ENCODE measurements around the gene CCDC88C. TPM values are rescaled to one million over a fixed set of nuclear protein-coding genes. Genes with fewer than 3 reads are reported as not detected.

CCDC88C gene
- polyA plus RNA-seq, 1 donor from 2014 or later: 30.5 TPM

DNA sequence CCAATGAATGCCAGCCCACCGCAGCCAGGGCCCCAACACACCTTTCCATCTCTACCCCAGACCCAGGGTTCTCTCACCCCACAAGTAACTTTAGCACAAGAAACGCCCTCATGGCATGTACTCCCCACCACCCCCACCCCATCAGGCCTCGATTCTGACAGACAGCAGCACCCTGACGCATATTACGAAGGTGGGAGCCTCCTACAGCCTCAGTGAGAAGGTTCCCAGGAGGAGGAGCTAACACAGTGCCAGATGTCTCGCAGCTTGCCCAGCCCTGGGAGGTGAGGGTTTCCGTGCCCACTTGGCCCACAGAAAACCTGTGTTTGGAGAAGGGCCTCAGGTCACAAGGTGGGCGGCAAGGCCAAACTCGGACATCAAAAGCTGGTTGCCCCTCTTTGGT is 32.4 kb downstream of the CCDC88C start:
- no peaks in the 10 kb centered on the region for H3K9me3 Mint-ChIP-seq
- peaks cover 59 to 78% (median 67%) of the 10 kb centered on the region in 3 donors for H3K4me1 Mint-ChIP-seq
- H3K4me3 Mint-ChIP-seq: no peak overlapping the region
- H3K36me3 Mint-ChIP-seq: peaks cover 7% of the 10 kb centered on the region
- peak overlapping the region in 2 of 3 donors; percentile 54 to 85 for H3K27ac Mint-ChIP-seq
- no peaks in the 10 kb centered on the region for H3K27me3 Mint-ChIP-seq

DNA sequence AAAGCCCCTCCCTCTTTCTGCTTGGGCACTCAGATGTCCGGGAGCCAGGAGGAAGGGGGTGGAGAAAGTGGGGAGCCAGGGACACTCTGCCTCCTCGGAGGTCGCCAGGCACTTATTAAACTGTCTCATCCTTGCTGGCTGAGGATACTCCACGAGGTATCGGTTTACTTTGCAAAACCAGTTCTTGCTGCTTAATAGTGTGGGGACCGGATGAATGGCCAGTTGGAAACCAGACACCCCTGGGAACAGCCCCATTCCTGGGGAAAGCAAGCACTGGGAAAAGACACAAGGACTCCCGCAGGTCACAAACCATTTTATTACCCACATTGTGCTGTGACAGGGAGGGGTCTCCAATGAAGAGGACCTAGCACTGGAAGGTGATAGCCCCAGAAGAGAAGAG is 34.2 kb downstream of the CCDC88C start:
- Mint-ChIP-seq H3K27me3 (no peaks in the 10 kb centered on the region), H3K9me3 (no peaks in the 10 kb centered on the region), H3K36me3 (peaks cover 7% of the 10 kb centered on the region), H3K4me3 (peak overlapping the region in 1 of 4 donors; percentile 75), H3K4me1 (peaks cover 55 to 82% (median 69%) of the 10 kb centered on the region in 3 donors), H3K27ac (peak overlapping the region in 2 of 3 donors; percentile 58 to 88)

DNA sequence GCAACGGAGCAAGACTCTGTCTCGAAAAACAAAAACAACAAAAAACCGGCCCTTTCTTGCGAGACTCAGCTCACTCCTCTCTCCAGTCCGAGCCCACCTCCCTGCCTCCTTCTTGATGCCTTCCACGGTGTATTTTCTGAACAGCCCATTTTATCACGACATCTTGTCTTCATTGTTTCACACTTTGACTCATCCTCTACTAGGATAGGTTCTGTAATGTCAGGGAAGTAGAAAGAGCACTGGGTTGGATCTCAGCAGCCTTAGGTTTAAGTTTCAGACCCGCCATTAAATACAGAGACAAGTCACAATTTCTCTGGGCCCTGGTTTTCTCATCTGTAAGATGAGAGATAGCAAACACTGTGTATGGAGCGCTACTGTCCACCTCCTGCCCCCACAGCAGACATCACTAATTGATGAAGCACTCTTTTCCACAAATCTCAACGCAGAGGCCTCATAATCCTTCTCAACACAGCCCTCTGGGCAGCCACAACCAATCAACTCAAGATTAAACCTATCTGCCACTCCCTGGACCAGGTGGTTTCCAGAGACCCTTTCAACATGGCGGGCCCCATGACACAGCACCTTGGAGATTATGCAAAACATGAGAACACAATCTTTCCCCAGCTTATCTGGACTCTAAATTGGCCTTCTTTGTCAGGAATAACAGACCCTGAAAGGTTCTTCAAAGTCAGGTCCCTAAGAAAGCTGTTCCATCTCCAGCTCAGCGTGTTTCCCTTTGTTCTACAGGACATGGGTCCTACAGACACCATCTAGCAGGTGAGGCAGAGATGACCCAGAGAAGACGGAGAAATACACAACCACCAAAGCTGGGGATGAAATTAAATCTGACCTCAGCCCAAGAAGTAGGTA is 35.6 kb downstream of the CCDC88C start:
- no peaks in the 10 kb centered on the region for H3K9me3 Mint-ChIP-seq
- H3K36me3 Mint-ChIP-seq: peaks cover 7% of the 10 kb centered on the region
- H3K27me3 Mint-ChIP-seq: no peaks in the 10 kb centered on the region
- peak overlapping the region; percentile 58 to 91 (median 82) for H3K27ac Mint-ChIP-seq
- peak overlapping the region in 3 of 4 donors; percentile 34 to 67 (median 58) for H3K4me3 Mint-ChIP-seq
- H3K4me1 Mint-ChIP-seq: peaks cover 55 to 86% (median 69%) of the 10 kb centered on the region in 3 donors

DNA sequence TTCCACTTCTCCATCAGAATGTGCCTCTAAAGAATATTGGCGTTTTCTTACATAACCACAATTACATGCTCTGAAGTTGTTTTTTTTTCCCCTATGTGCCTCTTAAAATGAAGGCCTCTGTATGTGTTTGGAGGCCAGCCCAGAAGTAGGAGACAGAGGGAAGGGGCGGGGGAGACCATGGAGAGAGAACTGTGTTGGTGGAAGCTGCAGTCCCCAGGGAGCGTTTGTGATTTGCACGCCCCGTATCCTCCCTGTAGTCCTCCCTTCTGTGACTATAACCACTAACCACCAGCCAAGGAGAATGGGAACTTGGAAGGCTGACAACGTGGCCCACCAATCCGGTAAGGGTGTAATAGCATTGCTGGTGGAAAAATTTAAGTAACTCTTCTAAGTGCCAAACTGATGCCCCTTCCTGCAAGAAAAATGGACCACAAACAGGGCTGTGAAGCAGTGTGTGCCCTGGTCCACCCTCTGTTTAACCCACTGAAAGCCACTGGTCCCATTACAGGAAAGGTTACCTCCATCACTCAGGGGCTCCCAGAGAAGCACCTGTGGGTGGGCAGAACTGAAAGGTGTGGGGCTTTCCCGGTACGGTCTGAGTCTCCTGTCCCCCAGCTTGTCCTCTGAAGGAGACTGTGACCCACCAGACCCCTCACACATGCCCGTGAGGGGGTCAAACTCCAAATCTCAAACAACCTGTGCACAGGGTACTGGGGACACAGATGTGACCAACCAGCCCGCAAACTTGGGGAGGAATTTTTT is 36.8 kb downstream of the CCDC88C start:
- H3K27me3 Mint-ChIP-seq: no peaks in the 10 kb centered on the region
- H3K27ac Mint-ChIP-seq: peak overlapping the region; percentile 67 to 91 (median 81)
- H3K4me1 Mint-ChIP-seq: peaks cover 52 to 89% (median 70%) of the 10 kb centered on the region in 3 donors
- peak overlapping the region in 3 of 4 donors; percentile 27 to 61 (median 29) for H3K4me3 Mint-ChIP-seq
- H3K36me3 Mint-ChIP-seq: peaks cover 11% of the 10 kb centered on the region
- no peaks in the 10 kb centered on the region for H3K9me3 Mint-ChIP-seq

DNA sequence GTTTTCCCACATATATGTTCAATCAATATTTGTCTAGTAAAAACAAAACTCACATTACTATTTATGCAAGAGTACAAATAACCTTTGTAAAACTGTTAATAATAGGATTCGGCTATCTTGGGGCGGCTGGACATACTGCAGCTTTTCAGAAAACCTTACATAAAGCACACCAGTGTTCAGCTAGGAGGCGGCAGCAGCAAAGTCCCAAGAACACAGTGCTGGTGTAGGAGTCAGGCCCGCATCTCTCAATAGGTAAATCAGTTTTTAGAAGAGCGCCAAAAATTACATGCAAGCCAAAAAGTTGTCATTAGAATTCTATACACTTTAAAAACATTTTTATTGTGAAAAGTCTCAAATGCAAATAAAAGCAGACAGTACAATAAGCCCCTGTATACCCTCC is 37.5 kb downstream of the CCDC88C start:
- peak overlapping the region in 2 of 3 donors; percentile 67 to 81 for H3K27ac Mint-ChIP-seq
- peak overlapping the region in 2 of 4 donors; percentile 29 to 61 for H3K4me3 Mint-ChIP-seq
- H3K9me3 Mint-ChIP-seq: no peaks in the 10 kb centered on the region
- H3K36me3 Mint-ChIP-seq: peaks cover 12% of the 10 kb centered on the region
- no peaks in the 10 kb centered on the region for H3K27me3 Mint-ChIP-seq
- H3K4me1 Mint-ChIP-seq: peaks cover 52 to 93% (median 72%) of the 10 kb centered on the region in 3 donors

DNA sequence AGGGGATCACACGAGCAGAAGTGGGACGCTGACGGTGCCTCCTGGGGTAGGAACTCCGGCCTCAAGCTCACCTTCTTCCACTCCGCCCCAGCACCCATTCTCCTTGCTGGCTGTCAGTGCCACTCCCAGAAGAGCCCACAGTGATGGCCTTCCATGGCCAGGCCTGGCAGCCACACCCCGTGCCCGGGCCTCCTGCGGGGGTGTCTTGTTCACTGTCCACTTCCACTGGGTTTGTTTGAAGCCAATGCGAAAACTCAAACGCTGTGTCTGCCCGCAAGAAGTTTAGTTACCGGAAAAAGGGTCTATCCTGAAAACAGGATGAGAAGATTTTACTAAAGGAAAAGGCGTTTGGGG is 38.1 kb downstream of the CCDC88C start:
- Mint-ChIP-seq H3K9me3 (no peaks in the 10 kb centered on the region), H3K4me3 (no peak overlapping the region), H3K4me1 (peaks cover 56 to 93% (median 75%) of the 10 kb centered on the region in 3 donors), H3K27ac (peak overlapping the region in 1 of 3 donors; percentile 64), H3K27me3 (no peaks in the 10 kb centered on the region), H3K36me3 (peaks cover 12% of the 10 kb centered on the region)

DNA sequence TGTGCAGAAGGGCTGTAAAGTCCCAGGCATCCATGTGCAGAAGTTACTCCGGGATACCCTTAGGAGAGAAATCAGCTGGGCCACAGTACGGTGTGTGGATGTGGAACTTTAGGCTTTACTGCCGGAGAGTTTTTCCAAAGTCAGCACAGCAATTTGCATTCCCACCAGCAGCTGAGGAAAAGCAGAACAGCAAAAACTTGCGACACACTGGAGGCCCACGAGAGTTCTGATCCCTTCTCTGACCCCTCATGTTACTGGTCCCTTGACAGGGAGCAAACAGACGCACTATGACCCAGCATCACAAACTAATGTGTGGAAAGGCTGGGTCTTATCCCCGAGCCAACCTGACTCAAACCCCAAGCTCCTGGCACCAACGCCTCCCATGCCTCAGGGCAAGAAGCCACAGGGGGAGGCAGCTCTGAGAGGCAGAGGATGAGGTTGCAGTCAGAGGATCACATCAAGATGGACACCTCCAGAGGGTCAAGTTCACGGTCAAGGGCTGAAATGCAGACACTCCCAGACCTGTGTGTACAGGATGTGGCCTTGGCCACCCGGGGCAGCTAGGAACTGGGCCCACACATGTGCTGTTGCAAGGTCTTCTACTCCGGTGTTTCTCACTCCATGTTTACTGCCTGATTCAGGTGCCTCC is 38.6 kb downstream of the CCDC88C start:
- Mint-ChIP-seq H3K9me3 (no peaks in the 10 kb centered on the region), H3K4me1 (peaks cover 56 to 95% (median 76%) of the 10 kb centered on the region in 3 donors), H3K4me3 (peak overlapping the region in 1 of 4 donors; percentile 37), H3K27me3 (no peaks in the 10 kb centered on the region), H3K27ac (peak overlapping the region; percentile 30 to 85 (median 64)), H3K36me3 (peaks cover 12% of the 10 kb centered on the region)

DNA sequence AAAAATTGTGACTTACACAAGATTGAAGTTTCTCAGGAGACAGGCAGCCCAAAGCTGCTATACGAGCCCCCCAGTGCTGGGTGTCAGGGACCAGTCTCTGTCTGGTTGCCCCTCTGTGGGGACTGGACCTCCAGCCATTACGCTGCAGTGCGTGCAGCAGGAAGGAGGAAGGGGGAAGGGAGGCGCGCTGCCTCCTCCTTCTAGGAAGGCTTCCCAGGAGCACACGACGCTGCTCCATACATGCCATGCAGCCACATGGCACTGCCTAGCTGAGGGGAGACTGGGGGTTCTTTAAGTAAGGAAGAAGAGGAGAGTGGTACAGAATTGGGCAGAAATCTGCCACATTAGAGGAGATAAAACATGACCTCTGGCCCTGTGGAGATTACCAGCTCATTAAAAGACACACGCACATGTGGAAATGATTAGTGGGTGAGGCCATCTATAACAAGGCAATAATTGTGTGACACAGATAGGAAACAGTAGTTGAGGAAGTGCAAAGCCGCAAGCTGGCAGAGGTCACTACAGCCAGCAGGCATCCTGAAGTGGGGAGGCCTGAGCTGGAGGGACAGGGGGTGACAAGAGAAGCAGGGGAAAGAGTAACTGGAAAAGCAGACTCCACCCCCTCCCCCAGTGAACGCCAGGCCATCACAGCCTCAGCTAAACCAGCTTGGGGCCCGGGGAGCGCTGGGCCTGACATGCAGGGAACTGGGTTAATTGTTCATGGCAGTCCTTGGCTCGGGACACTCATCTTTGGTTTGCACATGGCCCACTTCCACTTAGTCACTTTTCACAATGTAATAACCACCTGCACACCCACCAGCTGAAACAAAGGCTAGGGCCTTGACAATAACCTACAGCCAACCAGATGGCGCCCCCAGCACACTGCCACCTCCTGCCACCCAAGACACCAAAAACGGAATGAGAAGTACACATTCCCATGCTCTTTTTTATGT is 39.6 kb downstream of the CCDC88C start:
- Mint-ChIP-seq H3K27me3 (peaks cover 1% of the 10 kb centered on the region), H3K36me3 (peaks cover 12% of the 10 kb centered on the region), H3K4me3 (peak overlapping the region; percentile 7 to 87 (median 48))

DNA sequence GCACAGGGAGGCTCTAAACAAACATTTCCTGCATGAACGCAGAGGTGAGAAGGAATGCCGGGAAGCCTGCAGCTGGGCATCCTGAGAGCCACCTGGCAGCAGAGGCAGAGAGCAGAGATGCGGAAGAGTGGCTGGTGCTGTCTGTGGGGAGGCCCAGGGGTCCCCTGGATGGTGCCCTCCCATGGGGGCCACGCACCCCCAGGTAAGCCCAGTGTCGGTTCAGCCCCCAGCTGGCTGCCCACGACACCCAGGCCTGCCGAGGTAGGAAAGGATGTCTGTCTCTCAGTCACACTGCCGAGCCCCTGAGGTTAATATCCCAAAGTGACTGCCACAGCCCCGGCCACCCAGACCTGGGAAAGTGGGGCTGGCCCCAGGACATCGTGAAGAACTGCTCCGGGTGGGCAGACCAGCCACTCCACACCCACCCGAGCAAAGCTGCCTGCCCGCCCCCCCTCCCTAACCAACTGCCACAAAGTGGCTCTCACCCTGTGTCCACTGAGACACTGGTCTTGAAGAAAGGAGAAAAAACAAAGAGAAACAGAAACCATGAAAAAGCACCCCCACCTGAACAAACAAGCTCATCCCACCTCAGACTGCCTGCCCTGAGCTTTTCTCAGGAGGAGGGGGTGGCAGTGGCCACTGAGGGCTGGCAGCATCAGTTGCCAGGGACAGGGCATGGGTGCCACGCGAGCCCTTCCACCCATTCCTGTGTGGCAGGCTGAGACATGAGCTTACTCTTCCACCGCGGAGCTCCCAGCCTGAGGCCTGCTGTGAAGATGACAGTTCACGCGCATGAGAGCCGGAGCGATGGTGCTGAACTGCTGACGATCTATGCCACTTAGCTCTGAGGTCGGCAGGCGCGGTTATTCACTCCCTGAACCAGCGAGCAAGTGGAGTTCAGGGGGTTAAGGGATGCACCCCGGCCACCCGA is 40.8 kb downstream of the CCDC88C start:
- H3K4me3 Mint-ChIP-seq: peak overlapping the region; percentile 21 to 87 (median 74)
- H3K9me3 Mint-ChIP-seq: no peaks in the 10 kb centered on the region
- H3K4me1 Mint-ChIP-seq: peaks cover 57 to 92% (median 76%) of the 10 kb centered on the region in 3 donors
- peaks cover 1% of the 10 kb centered on the region for H3K27me3 Mint-ChIP-seq
- H3K36me3 Mint-ChIP-seq: peaks cover 10% of the 10 kb centered on the region
- H3K27ac Mint-ChIP-seq: peak overlapping the region; percentile 78 to 94 (median 93)

More for the DNA sequence above, 39.6 kb downstream of the CCDC88C start:
- Mint-ChIP-seq H3K9me3 (no peaks in the 10 kb centered on the region), H3K27ac (peak overlapping the region; percentile 26 to 91 (median 73)), H3K4me1 (peaks cover 64 to 95% (median 76%) of the 10 kb centered on the region in 3 donors)

DNA sequence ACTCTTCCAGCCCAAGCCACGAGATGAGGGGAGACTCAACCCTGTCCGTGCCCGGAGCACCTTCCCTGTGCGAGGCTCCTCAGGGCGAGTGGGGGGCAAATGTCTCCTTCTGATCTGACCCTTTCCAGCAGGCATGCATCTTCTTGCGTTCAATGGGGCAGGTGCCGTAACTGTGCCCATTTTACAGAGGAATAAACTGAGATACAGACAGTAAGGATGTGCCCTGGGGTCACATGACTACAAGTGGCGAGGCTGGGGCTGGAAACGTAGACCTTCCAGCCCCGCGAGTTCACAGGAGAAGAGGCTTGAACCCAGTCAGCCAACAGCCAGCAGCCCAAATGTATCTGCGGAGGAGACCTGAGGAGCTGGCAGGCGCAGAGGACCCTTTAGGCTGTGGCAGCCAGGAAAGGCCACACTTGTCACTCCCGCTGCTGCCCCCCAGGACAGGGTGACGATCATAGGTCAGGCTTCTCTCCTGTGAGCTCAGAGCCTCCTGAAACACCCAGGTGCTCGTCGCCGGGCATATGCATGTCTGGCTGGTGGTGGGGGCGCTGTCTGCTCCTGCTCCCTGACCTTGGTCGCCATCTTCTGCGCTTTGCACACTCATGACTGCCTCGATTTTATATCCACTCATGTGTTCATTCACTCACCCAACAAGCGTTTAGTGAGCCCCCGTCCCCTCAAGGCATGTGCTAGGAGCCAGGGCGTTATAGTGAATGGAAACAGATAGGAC is 41.7 kb downstream of the CCDC88C start:
- H3K9me3 Mint-ChIP-seq: no peaks in the 10 kb centered on the region
- H3K36me3 Mint-ChIP-seq: peaks cover 6% of the 10 kb centered on the region
- peak overlapping the region; percentile 93 to 99 (median 94) for H3K27ac Mint-ChIP-seq
- peak overlapping the region; percentile 17 to 68 (median 36) for H3K4me3 Mint-ChIP-seq
- H3K4me1 Mint-ChIP-seq: peaks cover 48 to 90% (median 72%) of the 10 kb centered on the region in 3 donors
- H3K27me3 Mint-ChIP-seq: peaks cover 1% of the 10 kb centered on the region

DNA sequence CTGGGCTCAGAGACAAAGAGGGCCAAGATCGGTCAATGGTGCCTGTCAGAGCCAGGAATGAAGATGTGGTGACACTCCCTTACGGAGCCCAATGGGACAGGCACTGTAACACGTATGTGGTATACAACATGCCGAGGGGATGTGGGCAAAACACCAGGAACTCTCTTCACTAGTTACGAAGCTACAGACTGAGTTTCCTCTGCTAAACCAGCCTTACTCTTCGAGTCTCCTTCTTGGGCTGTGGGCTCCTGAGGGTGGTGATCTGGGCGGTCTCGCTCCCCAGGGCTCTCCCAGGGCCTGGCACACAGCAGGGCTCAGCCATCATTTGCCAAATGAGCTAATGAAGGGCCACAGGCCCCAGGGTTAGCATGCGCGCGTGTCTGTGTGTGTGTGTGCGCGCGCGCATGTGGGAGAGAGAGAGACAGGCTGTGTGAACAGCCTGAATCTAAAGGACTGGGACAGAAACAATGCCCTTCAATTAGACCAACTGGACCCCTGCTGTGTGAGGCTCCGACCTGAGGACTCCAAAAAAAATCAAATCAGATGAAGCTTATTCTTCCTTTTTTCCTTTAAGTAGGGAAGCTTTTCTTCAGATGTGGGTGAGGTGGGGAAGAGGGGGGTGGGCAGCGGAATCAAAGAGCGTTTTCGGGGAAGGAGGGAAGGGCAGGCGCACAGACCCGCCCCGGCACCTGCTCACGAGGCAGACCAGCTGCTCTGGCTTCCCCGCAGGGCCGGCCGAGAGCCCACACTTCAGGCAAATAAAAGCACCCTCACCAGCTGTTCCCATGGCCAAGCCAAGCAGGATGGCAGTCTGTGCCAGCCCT is 42.5 kb downstream of the CCDC88C start:
- Mint-ChIP-seq H3K27me3 (peaks cover 1% of the 10 kb centered on the region), H3K36me3 (peaks cover 8% of the 10 kb centered on the region), H3K27ac (peak overlapping the region; percentile 93 to 99 (median 94)), H3K9me3 (no peaks in the 10 kb centered on the region), H3K4me3 (peak overlapping the region in 3 of 4 donors; percentile 27 to 90 (median 74)), H3K4me1 (peaks cover 40 to 87% (median 69%) of the 10 kb centered on the region in 3 donors)

Data from IgD-negative memory B cell (primary cell).